ENCODE measurements around the gene DDC. TPM values are rescaled to one million over a fixed set of nuclear protein-coding genes. Genes with fewer than 3 reads are reported as not detected.

The DDC gene
- total RNA-seq, 1 donor from 2014 or later = 3.0 TPM

DNA sequence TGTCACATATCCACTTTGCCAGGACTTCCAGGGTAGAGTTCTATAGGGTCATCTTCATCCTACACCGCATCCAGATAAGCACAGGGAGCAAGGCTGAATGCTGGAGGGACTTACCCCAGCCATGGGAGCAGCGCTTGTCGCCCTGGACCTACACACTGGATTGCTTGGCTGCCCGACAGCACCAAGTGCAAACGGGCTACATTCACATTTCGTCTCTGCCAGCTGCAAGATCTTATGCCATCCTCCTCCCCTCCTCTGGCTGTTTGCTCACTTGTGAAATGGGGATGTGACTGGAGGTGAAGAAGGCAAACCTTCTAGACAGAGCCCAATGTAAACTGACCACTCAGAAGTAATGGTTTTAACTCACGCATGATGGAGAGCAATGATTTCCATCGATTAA is 1.0 kb downstream of the DDC start:
- Histone ChIP-seq H3K27me3 (ENCODE audit: low read depth) (peaks cover 11% of the 10 kb centered on the region), H3K27ac (no peak overlapping the region), H3K36me3 (no peaks in the 10 kb centered on the region), H3K4me3 (no peak overlapping the region), H3K9me3 (no peaks in the 10 kb centered on the region), H3K4me1 (peaks cover 7% of the 10 kb centered on the region)
- DNase-seq = no peak
- intact Hi-C loops (cut with DNase I) = no loop called here
- TF ChIP-seq, protein P1, sequence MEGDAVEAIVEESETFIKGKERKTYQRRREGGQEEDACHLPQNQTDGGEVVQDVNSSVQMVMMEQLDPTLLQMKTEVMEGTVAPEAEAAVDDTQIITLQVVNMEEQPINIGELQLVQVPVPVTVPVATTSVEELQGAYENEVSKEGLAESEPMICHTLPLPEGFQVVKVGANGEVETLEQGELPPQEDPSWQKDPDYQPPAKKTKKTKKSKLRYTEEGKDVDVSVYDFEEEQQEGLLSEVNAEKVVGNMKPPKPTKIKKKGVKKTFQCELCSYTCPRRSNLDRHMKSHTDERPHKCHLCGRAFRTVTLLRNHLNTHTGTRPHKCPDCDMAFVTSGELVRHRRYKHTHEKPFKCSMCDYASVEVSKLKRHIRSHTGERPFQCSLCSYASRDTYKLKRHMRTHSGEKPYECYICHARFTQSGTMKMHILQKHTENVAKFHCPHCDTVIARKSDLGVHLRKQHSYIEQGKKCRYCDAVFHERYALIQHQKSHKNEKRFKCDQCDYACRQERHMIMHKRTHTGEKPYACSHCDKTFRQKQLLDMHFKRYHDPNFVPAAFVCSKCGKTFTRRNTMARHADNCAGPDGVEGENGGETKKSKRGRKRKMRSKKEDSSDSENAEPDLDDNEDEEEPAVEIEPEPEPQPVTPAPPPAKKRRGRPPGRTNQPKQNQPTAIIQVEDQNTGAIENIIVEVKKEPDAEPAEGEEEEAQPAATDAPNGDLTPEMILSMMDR (IDR thresholded peaks at IDR 0.05) = no peak
- no peak for ATAC-seq

DNA sequence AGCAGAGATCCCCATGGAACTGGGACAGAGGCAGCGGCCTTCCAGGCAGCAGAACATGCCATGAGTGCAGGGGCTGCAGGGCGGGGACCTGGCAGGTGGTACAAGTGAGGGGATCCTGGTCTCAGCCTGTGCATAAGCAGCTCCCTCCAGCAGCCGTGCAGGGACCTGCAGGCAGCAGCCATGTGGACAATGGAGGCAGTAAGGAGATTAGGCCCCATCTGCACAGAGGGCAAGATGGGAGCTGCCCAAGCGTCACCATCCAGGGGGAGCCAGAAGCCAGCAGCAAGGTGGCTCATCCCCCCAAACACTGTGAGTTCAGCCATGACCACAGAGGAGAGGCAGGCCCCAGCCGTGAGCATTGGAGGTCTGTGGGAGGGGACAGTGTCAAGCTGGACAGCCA is 3.1 kb downstream of the DDC start:
- H3K27ac ChIP-seq = no peak overlapping the region
- H3K36me3 ChIP-seq = no peaks in the 10 kb centered on the region
- peaks cover 11% of the 10 kb centered on the region for H3K27me3 ChIP-seq (ENCODE audit: low read depth)
- intact Hi-C loops (cut with DNase I) = no loop called here
- ATAC-seq = no peak
- TF ChIP-seq, protein P1 (IDR thresholded peaks at IDR 0.05) = no peak
- no peak for DNase-seq
- H3K4me3 ChIP-seq = no peak overlapping the region
- no peaks in the 10 kb centered on the region for H3K9me3 ChIP-seq
- peaks cover 7% of the 10 kb centered on the region for H3K4me1 ChIP-seq

DNA sequence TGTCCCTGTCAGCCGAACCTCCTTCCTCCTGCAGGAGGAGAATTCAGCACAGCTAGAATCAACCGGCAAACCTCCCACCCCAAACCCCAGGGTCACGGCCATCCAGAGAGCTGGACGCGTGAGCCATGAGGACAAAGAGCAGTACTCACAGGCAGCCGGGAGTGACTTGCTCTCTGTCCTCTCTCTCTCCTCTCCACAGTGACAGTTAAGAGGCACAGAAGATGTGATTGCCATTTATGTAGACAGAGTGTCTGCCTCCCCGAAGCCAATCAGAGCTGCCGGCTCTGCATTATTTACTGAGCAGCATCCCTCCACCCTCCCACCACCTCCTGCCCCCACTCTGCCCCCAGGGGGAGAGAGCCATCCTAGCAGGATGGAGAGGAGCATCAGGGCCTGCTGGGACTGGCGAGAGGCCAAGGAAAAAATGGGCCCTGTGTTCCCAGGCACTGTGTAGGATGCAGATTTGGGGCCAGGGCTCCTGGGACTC is 4.3 kb downstream of the DDC start:
- intact Hi-C loops (cut with DNase I) = no loop called here
- no peaks in the 10 kb centered on the region for H3K36me3 ChIP-seq
- H3K27ac ChIP-seq = no peak overlapping the region
- H3K9me3 ChIP-seq = no peaks in the 10 kb centered on the region
- no peak for DNase-seq
- H3K4me3 ChIP-seq = no peak overlapping the region
- TF ChIP-seq, protein P1 (IDR thresholded peaks at IDR 0.05) = no peak
- no peak for ATAC-seq
- peaks cover 11% of the 10 kb centered on the region for H3K27me3 ChIP-seq (ENCODE audit: low read depth)
- peaks cover 12% of the 10 kb centered on the region for H3K4me1 ChIP-seq

DNA sequence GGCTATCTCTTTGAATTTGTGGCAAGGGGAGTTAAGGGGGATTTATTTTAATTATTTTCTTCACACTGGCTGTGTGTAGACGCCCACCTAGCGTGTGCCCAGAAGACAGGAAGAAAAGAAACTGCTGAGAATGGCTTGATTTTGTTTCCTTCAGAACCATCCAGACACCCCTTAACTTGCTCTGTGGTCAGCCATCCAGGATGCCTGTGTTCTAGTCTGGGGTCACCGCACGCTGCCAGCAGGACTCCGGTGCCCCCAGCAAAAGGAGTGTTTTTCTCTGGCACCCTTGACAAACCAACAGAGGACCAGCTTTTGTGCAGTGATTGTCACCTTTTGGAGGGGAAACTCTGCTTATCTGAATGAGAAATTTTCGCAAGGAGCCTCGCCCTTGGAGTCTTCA is 5.3 kb downstream of the DDC start:
- intact Hi-C loops (cut with DNase I) = no loop called here
- H3K9me3 ChIP-seq = no peaks in the 10 kb centered on the region
- ATAC-seq (no peak), DNase-seq (no peak)
- H3K36me3 ChIP-seq = no peaks in the 10 kb centered on the region
- no peak overlapping the region for H3K27ac ChIP-seq
- no peak overlapping the region for H3K4me3 ChIP-seq
- TF ChIP-seq, protein P1 (IDR thresholded peaks at IDR 0.05) = no peak
- H3K4me1 ChIP-seq = peaks cover 5% of the 10 kb centered on the region
- peaks cover 11% of the 10 kb centered on the region for H3K27me3 ChIP-seq (ENCODE audit: low read depth)

DNA sequence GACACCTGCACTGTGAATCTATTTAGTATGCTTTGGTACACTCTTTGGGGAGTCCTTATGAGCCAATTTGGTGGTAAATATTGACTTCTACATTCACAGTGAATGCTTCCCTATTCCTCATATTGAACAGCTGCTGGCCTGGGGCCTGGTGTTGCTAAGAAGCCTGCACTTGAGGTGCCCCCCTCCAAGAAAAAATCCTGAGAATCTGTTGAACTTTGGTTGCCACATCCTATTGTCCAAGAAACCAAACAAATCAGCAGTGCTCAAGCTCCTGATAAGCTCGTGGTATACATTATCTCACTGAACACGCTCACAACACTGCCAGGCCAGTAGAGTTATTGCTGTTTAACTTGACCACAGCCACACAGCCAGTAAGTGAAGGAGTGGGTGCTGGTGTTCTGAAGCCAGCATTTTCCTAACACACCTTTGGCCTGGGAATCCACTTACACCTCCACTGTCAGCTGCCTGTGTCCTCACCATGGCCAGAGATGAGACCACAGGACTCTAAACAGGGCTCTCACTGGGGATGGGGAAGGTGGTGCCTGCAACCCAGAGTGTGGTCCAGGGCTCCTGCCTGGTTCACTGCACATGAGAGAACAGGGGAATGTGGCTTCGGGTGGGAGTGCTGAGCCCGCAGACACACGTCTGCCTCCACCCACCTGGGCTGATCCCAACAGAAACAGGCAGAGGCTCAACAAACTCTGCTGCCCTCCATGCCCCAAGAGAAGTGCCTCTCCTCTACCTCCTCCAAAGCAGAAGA is 6.7 kb downstream of the DDC start:
- DNase-seq = no peak

More for the DNA sequence above, 6.7 kb downstream of the DDC start:
- H3K36me3 ChIP-seq = no peaks in the 10 kb centered on the region
- TF ChIP-seq, protein P1 (IDR thresholded peaks at IDR 0.05) = no peak
- no peak overlapping the region for H3K4me3 ChIP-seq
- peaks cover 5% of the 10 kb centered on the region for H3K4me1 ChIP-seq
- H3K27me3 ChIP-seq (ENCODE audit: low read depth) = peaks cover 11% of the 10 kb centered on the region
- intact Hi-C loops (cut with DNase I) = no loop called here
- no peaks in the 10 kb centered on the region for H3K9me3 ChIP-seq
- H3K27ac ChIP-seq = no peak overlapping the region
- no peak for ATAC-seq

All from lower lobe of right lung (tissue), 2 donors.